GM21423 (cell line): Measurements from ENCODE around the gene ARHGAP15.
A peak's percentile ranks its signal among the peaks of the same experiment; 100 is the strongest.

Experiments used
- ATAC-seq: cut with Tn5 transposase; IDR thresholded peaks from one replicate; pipeline ENCODE4 v1.9.1; 2021; ENCODE audit warnings: mild to moderate bottlenecking, moderate library complexity; ENCODE audit not compliant: unreplicated experiment

The ARHGAP15 gene

DNA sequence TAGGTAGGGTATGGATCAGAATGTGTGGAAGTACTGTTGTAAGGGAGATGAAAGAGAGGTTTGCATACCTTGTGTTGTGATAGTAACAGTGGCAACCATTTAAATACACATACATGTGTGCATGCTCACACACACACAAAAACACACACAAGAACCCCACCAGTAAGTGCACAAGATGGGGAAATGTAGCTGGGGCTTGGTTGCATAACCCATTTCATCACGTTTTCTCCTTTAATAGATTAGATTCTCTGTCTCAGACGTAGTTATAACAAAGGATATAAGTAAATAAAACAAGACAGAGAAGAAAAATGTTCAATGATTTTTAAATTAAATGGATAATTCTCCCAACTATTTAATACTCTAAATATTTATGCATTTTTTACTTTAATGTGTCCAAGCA lies 13.4 kb downstream of the ARHGAP15 start:
- ATAC-seq: no peak

GRCh38 chr2:143144813-143145455 lies 15.7 kb downstream of the ARHGAP15 start:
- ATAC-seq: no peak

DNA sequence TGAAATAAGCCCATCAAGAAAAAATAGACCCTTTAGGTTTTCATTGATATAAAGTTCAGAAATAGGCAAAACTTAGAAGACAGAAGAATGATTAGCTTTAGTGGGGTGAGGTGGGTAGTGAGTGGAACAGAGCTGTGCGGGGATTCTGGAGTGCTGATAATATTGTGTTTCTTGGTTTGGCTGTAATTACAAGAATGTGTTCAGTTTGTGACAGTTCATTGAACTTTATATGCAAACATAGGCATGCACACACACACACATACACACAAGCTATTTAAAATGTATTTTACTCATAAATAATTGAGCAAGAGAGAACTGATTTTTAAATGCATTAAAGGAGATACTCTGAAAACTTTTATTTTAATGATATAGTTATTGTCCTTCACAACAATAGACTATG lies 17.1 kb downstream of the ARHGAP15 start:
- ATAC-seq: no peak

DNA sequence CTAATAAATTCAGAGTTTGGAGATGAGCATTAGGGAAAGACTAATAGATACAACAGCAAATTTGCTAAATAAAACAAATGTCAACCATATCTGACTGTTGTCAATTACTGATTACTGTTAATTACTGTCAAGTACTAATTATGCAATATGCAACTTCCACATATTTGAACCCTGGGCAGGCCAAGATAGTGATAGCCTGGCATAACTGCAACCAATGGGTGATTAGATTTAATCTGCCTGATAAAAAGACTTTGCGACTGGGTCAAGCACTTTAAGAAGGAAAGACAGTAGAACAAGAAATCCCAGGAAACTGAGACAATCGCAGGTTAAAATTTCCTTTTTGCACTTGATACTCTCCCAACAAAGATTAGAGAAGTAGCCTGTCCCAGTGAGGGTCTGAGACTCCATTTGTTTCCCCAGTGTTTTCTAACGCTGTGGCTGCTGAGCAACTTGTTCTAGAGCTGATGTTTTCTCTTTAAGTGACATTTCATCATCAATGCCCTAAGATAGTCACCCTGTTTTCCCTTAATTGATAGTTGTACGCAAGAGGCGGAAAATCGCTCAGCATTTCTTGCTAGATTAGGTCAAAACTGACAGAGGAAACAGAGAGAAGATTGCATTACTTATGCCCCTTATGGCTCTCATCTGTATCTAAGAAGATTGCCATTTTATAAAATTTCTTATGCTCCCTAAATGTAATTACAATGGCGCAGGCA lies 17.8 kb downstream of the ARHGAP15 start:
- no peak for ATAC-seq

DNA sequence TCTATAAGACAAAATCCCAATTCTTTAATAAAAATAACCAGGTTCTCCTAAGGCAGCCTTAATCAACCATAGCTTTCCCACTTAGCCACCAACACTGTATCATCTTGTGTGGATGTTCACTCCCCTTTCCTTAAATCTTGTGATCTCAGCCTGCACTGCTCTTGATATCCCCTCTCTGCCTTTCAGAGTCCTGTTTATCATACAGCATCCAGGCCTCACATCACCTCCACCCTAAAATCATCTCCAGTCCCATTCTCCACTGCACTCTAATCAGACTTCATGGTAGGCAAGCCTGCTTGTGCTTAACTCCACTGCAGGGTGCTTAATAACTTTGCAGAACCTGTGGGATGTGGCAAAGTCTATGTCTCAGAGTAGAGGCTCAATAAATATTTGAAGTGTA lies 18.8 kb downstream of the ARHGAP15 start:
- no peak for ATAC-seq

DNA sequence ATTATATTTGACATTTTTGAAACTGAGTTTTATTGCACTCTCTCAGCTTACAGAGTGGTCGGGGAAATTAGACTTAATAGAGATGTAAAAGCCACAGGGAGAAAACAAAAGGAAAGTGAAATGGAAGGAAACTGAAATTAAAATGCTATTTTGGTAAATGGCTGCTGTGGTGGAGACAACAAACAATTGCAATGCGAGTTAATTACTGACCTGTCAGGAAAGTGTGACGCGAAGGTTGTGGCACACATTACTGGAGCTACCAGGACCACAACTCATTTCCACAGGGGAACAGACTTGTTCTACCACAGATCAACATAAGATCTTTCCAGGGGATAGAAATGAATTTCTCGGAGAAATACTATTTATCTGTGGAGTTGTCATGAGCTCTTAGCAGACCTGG lies 19.5 kb downstream of the ARHGAP15 start:
- no peak for ATAC-seq

- ATAC-seq: peak; percentile 62
Measured at GRCh38 chr2:143150287-143150686, 21.1 kb downstream of the ARHGAP15 start.

DNA sequence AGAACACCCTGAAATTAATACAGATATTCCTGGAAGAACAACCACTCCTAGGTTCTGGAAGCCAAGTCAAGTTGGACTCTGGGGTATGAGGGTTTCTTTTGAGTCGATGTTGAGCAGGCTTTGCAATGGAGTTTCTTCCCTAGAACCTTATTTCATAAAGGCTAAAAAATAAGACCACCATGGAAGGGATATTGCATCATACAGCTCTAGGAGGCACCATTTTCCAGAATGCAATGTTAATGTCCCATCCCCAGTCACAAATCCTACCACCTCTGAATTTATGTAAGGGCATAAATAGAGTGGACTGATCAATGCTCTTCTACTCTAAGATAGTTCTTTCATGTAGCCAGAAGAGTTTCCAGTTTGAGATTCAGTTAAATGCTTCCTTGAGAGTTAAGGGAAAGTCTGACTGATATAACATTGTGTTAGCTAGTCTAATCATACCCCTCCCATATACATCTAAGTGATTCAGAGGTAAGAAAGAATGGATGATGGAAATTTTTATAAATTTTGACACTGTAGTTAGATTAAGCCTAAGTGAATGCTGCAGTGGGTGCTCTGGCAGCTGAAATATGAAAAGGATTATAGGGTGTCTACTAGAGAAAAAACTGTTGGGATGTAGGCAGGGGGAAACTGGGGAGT lies 22.0 kb downstream of the ARHGAP15 start:
- no peak for ATAC-seq

GRCh38 chr2:143152219-143152618 lies 23.0 kb downstream of the ARHGAP15 start:
- ATAC-seq: no peak

DNA sequence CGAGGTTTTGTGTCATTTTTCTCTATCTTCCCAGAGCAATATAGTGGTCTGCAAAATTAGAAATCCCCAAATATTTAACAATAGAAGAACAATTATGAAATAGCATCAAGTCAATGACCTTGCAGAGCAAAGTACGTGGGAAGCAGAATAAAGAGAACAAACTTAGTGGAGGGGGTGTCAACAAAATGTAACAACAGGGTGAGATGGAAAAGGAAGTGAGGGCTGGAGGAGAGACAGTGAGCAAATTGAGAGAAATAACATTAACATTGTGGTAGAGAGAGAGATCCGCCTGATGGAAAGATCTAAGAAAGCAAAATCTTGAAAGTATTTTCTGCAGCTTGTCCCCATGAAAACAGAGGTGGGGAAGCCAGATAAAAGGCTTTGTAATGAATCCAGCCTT lies 23.4 kb downstream of the ARHGAP15 start:
- ATAC-seq: no peak

DNA sequence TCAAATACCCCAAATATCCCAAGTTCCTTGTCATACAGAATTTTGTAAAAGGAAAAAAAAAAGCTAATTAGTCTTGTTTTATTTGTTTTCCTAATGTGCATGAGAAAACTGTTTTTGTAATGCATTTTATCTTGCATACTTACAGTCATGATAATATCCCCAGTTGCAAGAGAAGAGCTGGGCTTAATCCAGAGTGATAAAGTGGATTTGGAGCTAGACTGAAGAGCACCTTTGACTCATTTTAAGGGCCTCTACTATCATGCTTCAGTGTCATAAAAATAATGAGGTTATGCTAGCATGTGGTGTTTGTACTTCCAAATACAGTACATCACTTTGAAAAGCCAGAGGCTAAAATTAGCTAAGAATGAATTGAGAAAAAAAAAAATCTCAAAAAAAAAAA lies 26.4 kb downstream of the ARHGAP15 start:
- no peak for ATAC-seq

DNA sequence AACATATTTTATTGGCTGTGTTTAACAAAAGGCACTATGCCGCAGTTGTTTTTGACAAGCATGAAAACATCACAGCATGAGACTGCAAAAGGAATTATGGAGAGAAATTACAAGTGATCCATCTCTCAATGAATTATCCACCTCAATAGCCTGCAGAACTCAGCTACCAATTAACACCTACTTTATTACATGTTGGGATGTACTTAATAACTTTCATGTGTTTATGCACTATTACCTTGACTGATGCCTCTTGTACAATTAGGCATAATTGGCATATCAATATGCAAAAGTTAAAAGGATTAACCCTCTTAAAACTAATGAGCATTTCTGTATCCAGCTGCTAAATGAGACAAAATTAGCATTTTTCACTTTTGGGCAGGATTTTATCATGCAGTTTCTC lies 27.8 kb downstream of the ARHGAP15 start:
- ATAC-seq: no peak

- ATAC-seq: no peak
Measured at GRCh38 chr2:143157418-143157817, 28.2 kb downstream of the ARHGAP15 start.

- ATAC-seq: no peak
Measured at GRCh38 chr2:143158098-143158497, 28.9 kb downstream of the ARHGAP15 start.

DNA sequence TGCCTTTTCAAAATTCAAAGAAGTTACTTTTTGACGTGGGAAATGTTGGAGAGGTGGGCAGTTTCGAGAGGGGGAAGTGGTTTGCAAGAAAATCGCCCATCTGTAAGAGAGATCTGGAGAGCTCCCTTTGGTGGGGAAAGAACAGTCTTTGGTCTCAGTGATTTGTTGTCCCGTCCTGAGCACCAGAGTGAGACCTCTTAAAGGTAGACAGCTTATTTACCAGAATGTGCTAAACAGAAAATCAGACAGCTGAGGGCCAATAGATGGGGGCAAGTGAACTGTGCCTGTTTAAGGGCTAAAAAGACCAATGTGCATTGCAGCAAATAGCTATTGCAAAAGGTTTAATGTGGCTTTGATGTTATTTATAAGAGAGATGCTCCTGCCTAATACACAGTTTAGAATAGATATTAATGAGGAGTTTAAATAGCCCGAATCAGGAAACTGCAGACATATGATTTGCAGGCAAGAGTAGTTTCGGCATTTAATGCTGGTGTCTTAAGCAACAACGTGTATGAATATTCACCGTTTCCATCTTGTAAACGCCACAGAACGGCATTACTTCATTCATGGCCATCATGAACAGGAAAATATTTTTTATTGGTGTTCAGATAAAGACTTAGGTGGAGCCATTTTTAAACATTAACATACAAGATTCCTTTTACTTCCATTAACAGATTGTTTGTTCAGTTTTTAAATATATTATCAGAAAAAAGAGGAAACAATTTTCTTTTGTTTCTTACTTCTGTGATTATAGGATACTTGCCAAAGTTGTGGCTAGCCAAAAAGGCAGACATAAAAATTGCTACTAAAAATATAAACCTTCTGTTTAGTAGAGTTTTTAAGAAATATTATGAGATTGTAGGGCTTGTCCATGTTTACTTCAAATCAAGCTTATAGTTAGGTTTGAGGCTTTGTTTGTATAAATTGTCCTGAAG lies 29.6 kb downstream of the ARHGAP15 start:
- peak; percentile 61 for ATAC-seq

- ATAC-seq: no peak
Measured at GRCh38 chr2:143159486-143159840, 30.2 kb downstream of the ARHGAP15 start.

DNA sequence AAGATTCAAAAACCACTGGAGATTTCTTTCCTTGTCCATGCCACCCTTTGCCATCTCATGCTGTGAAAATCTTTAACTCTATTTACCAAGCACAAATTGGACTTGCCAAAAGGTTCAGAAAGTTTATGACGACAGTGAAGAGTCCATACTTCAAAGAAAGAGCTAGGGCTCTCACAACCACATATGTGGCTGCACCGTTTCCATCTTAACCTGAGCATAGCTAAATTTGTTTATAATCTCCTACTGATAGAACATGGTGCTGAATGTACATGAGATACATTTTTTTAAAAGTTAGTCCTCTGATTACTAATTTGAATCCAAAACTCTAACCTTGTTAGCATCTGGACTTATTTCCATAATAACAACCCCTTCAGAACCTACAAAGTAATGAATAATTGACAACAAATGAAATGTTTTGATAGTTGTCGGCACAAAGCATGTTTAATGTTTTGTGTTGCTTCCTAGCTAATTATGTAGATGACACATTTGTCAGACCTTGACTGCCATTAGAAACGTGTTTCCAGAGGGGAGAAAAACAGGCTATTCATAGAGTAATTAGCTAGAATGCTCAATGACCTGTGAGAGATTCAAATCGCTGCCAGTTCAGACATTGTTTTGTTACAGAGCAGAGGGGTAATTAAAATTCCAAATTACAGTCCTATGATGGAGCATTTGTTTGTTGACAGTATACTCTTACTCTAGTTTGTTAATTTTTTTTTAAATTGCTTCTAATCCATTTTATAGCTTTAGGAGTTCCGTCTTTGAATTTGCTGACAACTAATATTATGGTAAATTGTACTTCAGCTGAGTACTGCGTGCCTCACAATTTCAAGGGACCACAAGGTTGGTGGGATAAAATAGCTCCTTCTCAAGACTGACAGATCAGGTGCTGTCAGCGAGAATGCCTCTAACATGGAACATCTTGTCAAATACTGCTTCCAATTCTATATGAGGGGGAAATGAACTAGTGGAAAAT lies 31.8 kb downstream of the ARHGAP15 start:
- no peak for ATAC-seq

GRCh38 chr2:143162123-143162837 lies 33.1 kb downstream of the ARHGAP15 start:
- peak; percentile 73 for ATAC-seq

- ATAC-seq: no peak
Measured at GRCh38 chr2:143162997-143163396, 33.8 kb downstream of the ARHGAP15 start.
